Measurements from ENCODE around the gene NDUFAF4. TPM values are rescaled to one million over a fixed set of nuclear protein-coding genes. Genes with fewer than 3 reads are reported as not detected.
A peak's percentile ranks its signal among the peaks of the same experiment; 100 is the strongest.

Gene NDUFAF4
- total and polyA plus RNA-seq, 4 donors = 9.7 to 38.7 (median 15.9) TPM

GRCh38 chr6:96878143-96878542 lies 19.5 kb downstream of the NDUFAF4 start:
- peaks cover 0 to 21% (median 0%) of the 10 kb centered on the region in 5 donors for H3K4me1 ChIP-seq (ENCODE audit: control insufficient read depth in 5 of 5, insufficient read depth in 5 of 5, low read length in 5 of 5)
- DNase-seq = peak in 2 of 3 donors; percentile 50 to 53
- no peaks in the 10 kb centered on the region for H3K27me3 ChIP-seq (ENCODE audit: control insufficient read depth in 3 of 3, insufficient read depth in 3 of 3, low read length in 2 of 3)
- no peak for ATAC-seq (ENCODE audit: insufficient read depth, low FRiP score)
- H3K4me3 ChIP-seq = no peak overlapping the region
- no peaks in the 10 kb centered on the region for H3K9me3 ChIP-seq (ENCODE audit: control insufficient read depth in 4 of 4, insufficient read depth in 3 of 4, low read length in 3 of 4)
- TF ChIP-seq CTCF (IDR thresholded peaks at IDR 0.05; ENCODE audit: control extremely low read depth, extremely low read depth) = no peak
- H3K9ac ChIP-seq (ENCODE audit: insufficient read depth in 1 of 2, low read length in 2 of 2) = no peak overlapping the region
- no peak overlapping the region for H3K27ac ChIP-seq (ENCODE audit: low read depth in 1 of 2, low read length in 1 of 2)
- H3K36me3 ChIP-seq (ENCODE audit: control insufficient read depth in 4 of 4, insufficient read depth in 4 of 4, low read length in 4 of 4) = no peaks in the 10 kb centered on the region

- H3K27me3 ChIP-seq (ENCODE audit: control insufficient read depth in 3 of 3, insufficient read depth in 3 of 3, low read length in 2 of 3) = no peaks in the 10 kb centered on the region
- WGBS, 2 donors = 87 to 93% methylated on average over 9 of the region's 9 CpGs
- no peak overlapping the region for H3K9ac ChIP-seq (ENCODE audit: insufficient read depth in 1 of 2, low read length in 2 of 2)
- H3K36me3 ChIP-seq (ENCODE audit: control insufficient read depth in 4 of 4, insufficient read depth in 4 of 4, low read length in 4 of 4) = no peaks in the 10 kb centered on the region
- no peak overlapping the region for H3K4me3 ChIP-seq
- no peak for TF ChIP-seq CTCF (IDR thresholded peaks at IDR 0.05; ENCODE audit: control extremely low read depth, extremely low read depth)
- ATAC-seq (ENCODE audit: insufficient read depth, low FRiP score) (no peak), DNase-seq (no peak)
- H3K27ac ChIP-seq (ENCODE audit: low read depth in 1 of 2, low read length in 1 of 2) = no peak overlapping the region
- H3K4me1 ChIP-seq (ENCODE audit: control insufficient read depth in 5 of 5, insufficient read depth in 5 of 5, low read length in 5 of 5) = peaks cover 0 to 17% (median 0%) of the 10 kb centered on the region in 5 donors
- no peaks in the 10 kb centered on the region for H3K9me3 ChIP-seq (ENCODE audit: control insufficient read depth in 4 of 4, insufficient read depth in 3 of 4, low read length in 3 of 4)
These were observed 20.7 kb downstream of the NDUFAF4 start for GRCh38 chr6:96876886-96877545.

GRCh38 chr6:96872976-96873375 lies 24.7 kb downstream of the NDUFAF4 start:
- WGBS, 2 donors = 78 to 89% methylated on average over 1 of the region's 1 CpG
- DNase-seq = no peak

More at GRCh38 chr6:96872976-96873375, 24.7 kb downstream of the NDUFAF4 start:
- H3K4me1 ChIP-seq (ENCODE audit: control insufficient read depth in 5 of 5, insufficient read depth in 5 of 5, low read length in 5 of 5) = peaks cover 0 to 12% (median 0%) of the 10 kb centered on the region in 5 donors
- TF ChIP-seq CTCF (IDR thresholded peaks at IDR 0.05; ENCODE audit: control extremely low read depth, extremely low read depth) = no peak
- ATAC-seq (ENCODE audit: insufficient read depth, low FRiP score) = no peak
- no peak overlapping the region for H3K27ac ChIP-seq (ENCODE audit: low read depth in 1 of 2, low read length in 1 of 2)
- H3K27me3 ChIP-seq (ENCODE audit: control insufficient read depth in 3 of 3, insufficient read depth in 3 of 3, low read length in 2 of 3) = no peaks in the 10 kb centered on the region
- no peak overlapping the region for H3K9ac ChIP-seq (ENCODE audit: insufficient read depth in 1 of 2, low read length in 2 of 2)
- H3K36me3 ChIP-seq (ENCODE audit: control insufficient read depth in 4 of 4, insufficient read depth in 4 of 4, low read length in 4 of 4) = no peaks in the 10 kb centered on the region
- no peak overlapping the region for H3K4me3 ChIP-seq
- H3K9me3 ChIP-seq (ENCODE audit: control insufficient read depth in 4 of 4, insufficient read depth in 3 of 4, low read length in 3 of 4) = no peaks in the 10 kb centered on the region

Data from lung (tissue), 12 donors.